ENCODE measurements around the gene SLX4IP.

DNA sequence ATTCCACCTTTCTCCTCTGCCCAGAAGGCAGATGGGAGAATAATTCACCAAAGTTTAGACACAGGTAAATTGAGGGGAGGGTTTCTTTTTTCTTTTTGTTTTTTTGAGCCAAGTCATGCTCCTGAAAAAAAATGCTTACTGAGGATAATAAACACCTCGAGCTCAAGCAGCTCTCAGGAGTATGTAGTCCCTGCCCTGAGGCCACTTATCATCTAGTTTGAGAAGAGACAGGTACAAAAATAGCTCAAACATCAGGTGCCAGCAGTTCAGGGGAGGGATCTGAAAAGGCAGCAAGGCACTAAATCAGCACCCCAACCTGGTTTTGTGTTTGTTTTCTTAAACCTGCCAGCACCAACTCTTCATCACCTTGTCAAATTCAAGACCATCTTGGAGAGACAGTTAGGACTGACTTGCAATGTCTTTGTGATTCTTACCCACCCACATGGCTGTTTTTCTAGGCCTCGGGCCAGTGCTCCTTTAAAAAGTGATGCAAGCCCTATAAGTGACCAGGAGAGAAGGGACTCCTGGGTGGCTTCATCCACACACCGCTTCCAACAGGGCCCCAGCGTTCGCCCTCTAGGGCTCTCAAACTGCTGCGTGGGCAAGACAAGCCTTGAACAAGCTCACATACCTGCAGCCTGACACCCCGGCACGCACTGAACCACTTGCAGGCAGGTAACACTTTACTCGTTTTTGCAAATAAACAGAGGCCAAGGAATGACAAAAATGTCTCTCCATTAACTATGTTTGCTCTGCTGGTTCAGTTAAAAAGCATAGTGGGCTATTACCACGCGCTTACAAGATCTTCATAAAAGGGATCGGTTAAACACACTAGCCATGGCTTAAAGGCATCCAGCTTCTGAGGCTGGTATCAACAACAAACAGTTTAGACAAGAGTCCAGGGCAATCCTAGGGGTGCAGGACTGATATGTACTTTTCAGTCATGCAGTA lies 224.8 kb downstream of the SLX4IP start:
- TF ChIP-seq, protein P1, sequence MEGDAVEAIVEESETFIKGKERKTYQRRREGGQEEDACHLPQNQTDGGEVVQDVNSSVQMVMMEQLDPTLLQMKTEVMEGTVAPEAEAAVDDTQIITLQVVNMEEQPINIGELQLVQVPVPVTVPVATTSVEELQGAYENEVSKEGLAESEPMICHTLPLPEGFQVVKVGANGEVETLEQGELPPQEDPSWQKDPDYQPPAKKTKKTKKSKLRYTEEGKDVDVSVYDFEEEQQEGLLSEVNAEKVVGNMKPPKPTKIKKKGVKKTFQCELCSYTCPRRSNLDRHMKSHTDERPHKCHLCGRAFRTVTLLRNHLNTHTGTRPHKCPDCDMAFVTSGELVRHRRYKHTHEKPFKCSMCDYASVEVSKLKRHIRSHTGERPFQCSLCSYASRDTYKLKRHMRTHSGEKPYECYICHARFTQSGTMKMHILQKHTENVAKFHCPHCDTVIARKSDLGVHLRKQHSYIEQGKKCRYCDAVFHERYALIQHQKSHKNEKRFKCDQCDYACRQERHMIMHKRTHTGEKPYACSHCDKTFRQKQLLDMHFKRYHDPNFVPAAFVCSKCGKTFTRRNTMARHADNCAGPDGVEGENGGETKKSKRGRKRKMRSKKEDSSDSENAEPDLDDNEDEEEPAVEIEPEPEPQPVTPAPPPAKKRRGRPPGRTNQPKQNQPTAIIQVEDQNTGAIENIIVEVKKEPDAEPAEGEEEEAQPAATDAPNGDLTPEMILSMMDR (IDR thresholded peaks at IDR 0.05; ENCODE audit: low read depth, low read length), result no peak
- no peak for TF ChIP-seq MYC (IDR thresholded peaks at IDR 0.05; ENCODE audit: low read depth, low read length)
